ENCODE measurements around the gene FGD6.

Gene FGD6

DNA sequence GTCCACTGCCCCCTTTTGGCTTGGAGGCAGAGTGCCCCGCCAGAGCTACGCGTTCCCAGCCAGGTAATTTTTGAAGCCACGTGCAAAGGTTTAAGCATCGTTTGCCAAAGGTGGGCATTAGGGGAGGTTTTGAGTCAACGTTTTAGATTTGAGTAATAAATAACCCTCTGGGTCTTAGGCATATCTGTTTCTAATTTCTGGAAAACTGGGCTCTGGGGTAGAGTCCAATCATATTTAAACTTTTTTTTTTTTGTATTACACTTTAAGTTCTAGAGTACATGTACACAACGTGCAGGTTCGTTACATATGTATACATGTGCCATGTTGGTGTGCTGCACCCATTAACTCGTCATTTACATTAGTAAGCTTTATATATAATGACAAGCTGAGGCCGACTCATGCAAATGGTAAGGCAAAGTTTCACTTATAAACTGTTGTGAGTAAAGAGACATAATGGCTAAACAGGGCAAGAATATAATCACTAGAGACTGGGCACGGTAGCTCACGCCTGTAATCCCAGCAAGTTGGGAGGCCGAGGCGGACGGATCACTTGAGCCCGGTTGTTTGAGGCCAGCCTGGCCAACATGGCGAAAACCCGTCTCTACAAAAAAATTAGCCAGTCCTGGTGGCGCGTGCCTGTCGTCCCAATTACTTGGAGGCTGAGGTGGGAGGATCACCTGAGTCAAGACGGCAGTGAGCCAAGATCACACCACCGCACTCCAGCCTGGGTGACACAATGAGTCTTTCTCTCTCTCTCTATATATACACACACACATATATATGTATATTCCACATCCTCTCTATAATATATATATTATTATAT, 143.4 kb downstream of the FGD6 start:
- no peak for DNase-seq

DNA sequence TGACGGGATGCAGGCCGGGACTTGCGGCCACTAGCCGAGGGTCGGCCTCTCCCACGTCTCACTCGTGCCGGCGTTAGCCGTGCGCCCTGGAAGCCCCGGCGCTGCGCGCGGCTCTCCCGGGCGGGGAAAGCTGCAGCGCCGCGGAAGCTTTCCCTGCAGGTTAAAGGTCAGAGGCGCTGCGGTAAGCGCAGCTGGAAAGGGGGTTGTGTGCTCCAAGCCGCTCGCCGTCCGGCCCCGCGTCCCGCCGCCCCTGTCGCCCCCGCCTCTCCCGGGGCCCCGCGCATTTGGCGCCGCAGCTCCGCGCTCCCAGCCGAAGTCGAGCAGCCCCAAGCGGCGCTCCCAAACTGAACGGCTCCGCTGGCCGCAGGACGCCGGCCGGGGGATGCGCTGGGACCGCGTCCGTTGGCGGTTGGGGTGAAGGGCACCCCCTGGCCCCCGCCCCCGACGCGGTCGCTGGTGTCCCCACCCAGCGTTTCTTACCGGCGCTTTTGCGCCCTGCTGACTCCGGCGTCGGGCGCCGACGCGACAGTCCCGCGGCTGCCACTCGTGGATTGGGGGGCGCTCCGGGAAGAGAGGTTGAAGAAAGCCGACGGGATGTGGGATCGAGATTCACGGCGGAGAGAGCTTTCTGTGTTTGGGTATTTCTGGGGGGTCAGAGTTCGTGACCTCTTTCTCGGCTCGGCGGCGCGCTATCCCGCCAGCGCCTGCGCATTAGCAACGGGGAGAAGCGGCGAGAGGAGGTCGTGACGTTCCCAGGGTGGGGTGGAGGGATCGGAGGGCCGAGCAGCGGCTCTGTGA, 144.2 kb downstream of the FGD6 start, which contains the start of gene NR2C1:
TSS of gene NR2C1 (minus strand) at position 719 of the 798 bp plus-strand sequence. CDS start 6,234 bp downstream, outside the sequence.
- peak; percentile 96 for DNase-seq

DNA sequence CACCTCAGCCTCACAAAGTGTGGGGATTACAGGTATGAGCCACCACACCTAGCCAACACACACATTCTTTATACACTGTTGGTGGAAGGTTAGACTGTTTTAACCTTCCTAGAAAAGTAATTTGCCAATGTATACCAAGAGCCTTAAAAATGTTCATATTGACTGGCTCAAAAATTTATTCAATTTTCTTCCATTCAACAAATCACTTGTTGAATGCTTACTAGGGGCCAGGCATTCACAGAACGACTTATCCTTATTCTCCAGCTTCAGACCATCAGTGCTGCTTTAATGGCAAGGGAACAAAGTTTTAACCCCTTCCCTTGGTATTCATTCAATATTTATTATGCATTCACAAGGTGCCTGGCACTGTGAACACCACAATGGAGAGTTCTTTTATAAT, 146.9 kb downstream of the FGD6 start:
- no peak for DNase-seq

GRCh38 chr12:95066091-95066855, 151.0 kb downstream of the FGD6 start:
- DNase-seq: no peak

DNA sequence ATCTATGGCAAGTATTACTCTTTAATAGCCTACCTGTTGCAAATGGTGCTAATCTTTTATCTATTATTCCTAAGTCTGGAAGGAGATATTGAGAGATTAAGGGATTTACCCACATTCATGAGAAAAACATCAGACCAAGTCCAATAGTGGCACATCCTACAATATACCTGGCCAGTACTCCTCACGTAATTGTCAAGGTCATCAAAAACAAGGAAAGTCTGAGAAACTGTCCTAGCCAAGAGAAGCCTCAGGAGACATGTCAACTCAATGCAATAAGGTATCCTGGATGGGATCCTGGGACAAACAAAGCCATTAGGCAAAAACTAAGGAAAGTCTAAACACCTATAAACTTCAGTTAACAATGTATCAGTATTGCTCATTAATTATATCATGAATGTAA, 156.3 kb downstream of the FGD6 start:
- no peak for DNase-seq

DNA sequence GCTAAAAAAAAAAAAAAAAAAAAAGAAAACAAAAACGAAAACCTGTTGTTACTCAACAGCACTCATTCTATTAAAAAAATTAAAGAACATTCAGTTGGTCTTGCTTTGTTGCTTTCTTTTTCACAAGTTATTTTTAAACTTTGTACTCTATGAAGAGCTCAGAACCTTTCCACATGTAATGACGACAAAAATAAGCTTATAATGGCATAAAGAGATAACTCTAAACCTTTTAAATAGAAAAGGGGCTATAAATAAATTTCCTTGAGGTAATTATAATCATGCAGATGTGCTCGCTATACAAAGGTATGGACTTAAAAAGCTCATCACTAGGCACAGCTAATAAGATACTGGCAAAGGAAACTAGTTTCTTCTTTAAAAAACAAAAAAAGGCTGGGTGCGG, 157.3 kb downstream of the FGD6 start:
- DNase-seq: no peak

- no peak for DNase-seq
These were observed 159.8 kb downstream of the FGD6 start for GRCh38 chr12:95057424-95057823.

DNA sequence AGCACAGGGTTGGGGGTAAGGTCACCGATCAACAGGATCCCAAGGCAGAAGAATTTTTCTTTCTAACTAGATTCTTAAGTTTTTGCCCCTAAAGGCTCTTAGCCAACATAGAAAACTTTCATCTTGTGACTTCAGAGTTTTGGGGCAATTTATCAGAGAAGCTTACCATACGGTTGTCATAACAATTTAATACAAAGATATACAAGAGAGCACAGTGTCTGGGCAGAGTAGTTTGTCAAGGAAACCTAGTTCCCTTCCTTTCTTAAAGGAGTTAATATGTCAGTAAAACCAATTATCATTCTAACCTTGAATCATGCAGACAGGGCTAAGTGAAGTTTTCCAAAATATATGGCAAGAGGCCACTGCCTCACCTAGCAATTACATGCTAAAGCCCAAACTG, 162.2 kb downstream of the FGD6 start:
- DNase-seq: no peak

DNA sequence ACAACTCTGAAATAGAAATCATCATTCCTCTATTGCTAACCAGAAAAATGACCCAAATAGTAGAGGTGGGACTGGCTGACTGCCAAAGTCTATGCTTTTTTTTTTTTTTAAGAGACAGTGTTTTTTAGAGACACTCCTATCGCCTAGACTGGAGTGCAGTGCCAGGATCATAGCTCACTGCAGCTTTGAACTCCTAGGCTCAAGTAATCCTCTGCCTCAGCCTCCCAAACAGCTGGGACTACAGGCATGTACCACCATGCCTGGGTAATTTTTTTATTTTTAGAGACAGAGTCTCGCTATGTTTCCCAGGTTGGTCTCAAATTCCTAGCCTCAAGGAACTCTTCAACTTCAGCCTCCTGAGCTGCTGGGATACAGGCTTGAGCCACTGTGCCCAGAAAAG, 163.1 kb downstream of the FGD6 start:
- no peak for DNase-seq

DNA sequence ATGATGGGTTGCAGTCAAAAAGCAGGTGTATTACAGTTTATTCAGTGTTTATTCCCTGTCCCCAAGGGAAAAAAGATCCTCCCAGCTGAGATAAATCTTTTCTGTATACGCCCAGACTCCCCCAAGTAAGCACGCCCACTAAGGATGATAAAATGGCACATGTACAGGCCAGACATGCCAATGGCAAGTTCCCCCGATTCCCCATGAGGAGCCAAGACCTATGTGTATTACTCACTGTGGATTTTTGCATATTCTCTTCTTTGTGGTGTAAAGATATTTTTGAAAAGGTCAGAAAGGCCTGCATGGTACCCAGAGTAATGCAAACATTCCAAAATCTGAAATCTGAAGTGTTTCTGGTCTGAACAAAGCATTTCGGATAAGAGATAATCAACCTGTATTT, 166.0 kb downstream of the FGD6 start:
- no peak for DNase-seq

GRCh38 chr12:95037906-95038305, 179.4 kb downstream of the FGD6 start:
- DNase-seq: peak; percentile 0

GRCh38 chr12:95034750-95035149, 182.5 kb downstream of the FGD6 start:
- no peak for DNase-seq
